HG03280 (cell line): ENCODE data around the gene HNF1B.

Experiments
- ATAC-seq: cut with Tn5 transposase; IDR thresholded peaks from one replicate; pipeline ENCODE4 v1.9.1; 2021; ENCODE audit warnings: mild to moderate bottlenecking, moderate library complexity; ENCODE audit not compliant: unreplicated experiment

Gene HNF1B

DNA sequence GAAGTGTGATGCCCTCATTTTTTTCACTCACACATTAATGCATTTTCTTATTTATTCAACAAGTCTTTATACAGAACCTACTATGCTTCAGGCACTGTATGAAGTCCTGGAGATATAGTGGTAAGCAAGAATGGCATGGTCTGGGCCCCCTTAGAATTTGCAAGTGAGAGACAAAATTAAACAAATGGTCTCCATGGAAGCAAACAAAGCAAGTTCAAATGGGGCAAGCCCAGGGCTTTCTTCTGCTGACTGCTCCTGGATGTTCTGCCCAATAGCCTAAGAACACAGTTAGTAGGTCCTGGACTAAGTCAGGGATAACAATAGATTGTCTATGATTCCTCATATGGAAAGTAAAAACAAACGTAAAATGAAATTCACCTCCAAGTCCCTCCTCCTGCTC lies 70.3 kb downstream of the HNF1B start:
- ATAC-seq, result no peak

DNA sequence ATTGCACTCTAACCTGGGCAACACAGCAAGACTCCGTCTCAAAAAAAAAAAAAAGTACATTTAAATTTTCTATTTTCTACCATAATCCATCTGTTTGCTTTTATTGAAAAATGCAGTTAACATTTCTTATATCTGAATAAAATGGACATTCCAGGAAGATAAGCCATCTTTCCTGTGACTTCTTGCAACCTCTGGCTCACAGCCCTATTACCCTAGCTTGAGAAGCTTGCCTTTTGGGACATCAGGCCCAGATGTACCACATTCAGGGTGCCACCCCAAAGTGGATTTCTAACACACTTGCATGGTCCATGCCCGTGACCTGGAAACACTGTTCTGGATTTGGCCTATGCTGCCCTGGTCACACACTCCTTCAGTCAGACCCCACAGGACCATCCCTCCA lies 71.5 kb downstream of the HNF1B start:
- ATAC-seq, result no peak

DNA sequence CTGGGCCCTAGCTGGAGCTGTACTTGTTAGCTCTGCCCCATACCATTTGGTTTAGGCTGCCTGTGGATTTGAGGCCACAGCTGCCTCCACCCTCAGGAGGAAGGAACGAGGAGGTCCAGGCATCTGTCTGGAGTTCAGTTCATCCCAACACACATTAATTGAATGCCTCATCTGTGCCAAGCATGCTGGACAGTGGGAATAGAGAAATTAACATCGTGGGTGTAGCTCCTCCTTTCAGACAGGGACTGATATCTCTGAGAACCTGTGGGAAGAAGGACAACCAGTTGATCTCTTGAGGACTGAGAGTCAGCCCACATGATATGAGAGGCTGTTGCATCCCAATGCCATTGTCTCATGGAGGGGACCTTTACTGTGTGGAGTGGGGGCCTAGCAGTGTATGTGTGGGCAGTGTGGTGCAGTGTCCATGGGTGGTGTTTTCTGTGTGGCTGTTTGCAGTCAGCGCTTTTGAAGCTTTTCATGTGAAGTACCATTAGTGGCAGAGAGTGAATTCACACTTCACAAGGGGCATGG lies 72.2 kb downstream of the HNF1B start:
- ATAC-seq, result no peak

DNA sequence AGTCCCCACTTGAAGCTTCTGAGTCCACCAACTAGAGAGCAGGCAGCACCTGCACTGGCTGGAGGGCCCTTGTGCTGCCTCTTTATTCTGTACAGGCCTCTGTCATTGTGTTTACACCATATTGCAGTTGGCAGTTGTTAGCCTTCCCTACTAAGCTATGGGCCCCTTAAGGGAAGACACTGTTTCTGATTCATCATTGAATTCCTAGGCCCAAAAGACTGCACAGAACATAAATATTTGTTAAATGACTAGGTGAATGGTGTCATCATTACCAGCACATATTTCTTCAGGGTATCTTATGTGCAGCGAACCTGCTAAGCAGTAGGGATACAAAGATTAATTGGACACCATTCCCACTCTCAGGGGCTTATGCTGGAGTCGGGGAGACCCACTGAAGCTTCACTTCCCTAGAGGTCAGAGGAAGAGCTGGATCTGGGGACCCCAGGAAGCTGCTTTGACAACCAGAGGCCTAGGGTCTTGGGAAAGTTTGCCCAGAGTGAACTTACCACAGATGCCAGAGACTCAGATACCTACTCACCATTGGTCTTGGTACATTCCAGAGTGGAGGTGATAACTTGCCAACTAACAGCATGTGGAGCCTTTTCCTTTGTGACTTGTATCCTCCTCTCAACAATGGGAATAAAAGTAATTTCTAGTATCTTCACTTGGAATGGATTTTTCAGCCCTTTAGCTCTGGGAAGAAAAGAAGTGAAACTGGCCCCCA lies 72.9 kb downstream of the HNF1B start:
- ATAC-seq, result no peak

DNA sequence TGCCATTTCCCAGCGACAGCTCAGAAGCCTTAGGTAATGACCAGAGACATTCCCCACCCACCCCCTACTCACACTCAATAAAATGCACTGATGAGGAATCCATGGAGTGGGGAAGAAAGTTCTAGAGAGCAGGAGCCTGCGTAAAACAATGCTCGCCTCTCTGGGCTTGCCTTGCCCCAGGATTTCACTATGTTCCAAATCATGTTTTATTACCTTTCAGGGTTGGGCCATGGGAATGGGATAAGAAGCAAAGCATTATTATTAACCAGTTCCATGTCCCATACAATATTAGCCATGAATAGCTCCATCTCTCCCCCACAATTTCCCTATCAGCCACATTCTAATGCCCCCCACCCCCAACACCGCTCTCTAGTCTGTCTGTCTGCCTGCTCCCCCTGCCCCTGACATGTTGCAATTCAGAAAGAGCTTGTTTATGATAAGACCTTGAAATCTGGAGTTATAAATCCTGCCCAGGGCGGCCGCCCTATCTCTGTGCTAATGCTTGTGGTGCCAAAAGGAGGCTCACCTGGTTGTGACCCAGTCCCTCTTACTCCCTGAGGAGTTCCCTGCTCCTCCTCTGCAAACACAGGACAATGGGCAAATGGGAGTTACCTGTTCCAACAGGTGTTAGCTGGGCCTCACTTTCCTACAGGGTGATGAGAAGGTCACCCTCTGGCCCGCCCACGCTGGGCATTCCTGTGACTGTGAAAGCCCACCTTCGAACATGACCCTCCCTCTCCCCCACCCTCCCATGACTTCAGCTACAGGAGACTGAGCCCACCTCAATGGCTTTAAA lies 73.6 kb downstream of the HNF1B start:
- no peak for ATAC-seq

DNA sequence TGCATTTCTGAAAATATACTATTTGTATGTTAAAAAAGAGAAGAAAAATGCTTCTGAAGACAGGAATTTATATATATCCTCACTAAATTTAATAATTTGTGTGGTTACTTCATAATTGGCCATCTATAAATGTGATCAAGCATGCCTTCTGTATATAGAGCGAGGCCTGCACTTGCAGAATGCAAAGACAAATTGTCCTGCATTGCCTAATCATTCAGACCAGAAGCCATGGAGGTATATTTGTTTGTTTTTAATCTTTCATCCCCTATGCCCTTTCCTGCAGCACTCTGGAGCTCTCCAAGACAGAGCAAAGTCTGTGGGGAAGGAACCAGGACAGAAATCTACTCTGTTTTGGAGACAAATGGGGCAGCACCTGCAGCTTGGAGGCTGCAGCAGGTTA lies 77.8 kb downstream of the HNF1B start:
- ATAC-seq, result no peak

DNA sequence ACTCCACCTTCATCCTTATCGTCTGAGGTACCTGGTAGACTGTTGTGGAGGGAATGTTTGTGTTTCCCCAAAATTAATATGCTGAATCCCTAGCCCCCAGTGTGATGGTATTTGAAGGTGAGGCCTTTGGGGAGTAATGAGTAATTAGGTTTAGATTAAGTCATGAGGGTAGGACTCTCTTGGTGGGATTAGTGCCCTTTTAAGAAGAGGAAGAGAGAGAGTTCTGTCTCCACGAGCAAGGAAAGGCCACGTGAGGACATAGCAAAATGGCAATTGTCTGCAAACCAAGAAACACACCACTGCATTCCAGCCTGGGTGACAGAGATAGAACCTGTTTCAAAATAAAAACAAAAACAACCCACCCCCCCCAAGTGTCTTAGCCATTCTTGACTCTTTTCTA lies 80.6 kb downstream of the HNF1B start:
- no peak for ATAC-seq

DNA sequence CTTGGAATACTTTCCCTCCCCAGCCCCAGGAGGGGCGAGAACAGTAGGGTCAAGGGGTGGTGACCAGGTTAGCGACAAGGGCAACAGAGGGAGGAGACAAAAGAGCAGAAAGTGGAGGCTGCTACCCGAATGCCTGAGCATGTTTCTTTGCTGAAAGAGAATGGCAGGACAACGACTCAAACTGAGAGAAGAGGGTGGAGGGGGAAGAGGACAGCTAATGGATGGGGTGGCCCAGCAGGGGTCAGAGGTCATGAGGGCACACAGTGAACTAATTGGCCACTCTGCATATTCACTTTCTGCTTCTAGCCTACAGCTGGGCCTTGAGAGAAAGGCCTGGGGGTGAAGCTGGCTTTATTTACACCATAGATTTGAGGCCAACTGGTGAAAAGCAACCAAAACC lies 82.5 kb downstream of the HNF1B start:
- no peak for ATAC-seq

DNA sequence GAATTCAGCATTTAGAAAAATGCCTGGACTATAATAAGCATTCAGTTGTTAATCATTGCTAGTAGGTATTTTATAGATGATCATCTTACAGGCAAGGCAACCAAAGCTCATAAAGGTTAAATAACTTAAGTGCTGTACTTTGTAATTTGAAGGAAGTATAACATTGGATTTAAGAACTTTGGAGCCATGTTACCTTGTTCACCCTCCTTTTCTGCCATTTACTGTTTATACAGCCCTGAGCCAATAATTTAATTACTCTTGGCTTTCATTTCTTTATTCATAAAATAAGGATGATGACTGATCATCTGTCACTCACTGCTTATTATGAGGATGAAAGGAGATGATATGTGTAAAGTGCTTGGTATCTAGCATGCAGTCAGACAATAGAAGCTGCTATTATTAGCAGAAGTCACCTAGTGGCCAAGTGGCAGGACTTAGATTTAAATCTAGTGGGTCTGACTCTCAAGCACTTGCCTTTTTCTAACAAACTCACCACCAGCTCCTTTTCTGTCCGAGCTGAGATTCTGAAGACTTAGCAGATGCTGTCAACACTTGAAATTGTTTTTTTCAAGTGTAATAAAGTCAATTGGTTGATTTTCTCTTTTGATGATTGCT lies 83.4 kb downstream of the HNF1B start:
- ATAC-seq, result no peak

DNA sequence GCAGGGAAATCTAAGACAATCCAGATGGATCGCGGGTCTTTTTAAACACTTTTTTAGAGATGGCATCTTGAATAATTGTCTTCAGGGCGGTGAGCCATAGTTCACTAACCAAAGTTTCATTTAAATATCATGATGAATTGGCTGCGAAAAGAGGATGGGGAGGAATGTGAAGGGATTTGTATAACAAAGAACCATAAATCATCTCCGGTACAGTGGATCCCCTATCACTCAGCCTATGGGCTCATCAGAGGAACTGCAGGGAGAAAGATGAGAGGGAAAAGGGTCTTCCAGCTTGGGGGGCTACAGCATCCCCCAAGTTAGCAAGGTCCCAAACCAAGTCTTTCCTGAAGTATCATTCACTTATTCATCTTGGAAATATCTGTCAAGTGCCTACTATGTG lies 84.9 kb downstream of the HNF1B start:
- no peak for ATAC-seq

DNA sequence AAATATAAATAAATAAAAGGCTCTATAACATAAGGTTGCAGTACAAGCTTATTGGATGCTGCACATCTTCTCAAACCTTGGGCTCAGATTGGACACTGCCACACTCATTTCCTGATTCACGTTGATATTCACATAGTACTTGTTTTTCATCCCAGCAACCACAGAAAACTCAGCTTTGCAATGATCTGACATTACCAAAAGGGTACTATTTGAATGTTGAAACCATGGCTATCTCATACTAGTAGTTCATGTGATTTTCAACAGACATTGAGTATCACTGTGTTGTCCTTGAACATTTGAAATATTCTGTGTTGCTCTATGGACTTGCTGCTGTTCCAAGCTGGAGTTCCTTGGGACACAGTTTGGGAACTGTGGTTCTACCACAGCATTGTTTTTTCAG lies 87.7 kb downstream of the HNF1B start:
- no peak for ATAC-seq

DNA sequence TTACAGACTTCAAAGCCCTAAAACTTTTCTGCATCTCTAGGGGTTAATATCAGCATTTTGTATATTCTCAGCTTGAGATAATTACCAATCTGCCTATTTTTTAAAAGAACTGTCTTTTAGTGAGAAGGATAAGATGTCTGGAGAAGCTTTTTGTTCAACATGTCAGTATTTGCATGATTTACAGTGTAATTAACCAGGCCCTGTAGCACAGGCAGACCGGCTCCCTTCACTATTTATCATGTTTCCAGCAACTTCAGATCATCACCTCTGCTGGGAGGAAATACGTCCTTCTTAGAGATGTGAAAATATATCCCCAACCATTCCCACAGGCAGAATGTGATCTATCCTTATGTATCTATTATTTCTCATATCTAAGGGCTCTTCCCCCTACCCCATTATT lies 93.0 kb downstream of the HNF1B start:
- ATAC-seq, result no peak

DNA sequence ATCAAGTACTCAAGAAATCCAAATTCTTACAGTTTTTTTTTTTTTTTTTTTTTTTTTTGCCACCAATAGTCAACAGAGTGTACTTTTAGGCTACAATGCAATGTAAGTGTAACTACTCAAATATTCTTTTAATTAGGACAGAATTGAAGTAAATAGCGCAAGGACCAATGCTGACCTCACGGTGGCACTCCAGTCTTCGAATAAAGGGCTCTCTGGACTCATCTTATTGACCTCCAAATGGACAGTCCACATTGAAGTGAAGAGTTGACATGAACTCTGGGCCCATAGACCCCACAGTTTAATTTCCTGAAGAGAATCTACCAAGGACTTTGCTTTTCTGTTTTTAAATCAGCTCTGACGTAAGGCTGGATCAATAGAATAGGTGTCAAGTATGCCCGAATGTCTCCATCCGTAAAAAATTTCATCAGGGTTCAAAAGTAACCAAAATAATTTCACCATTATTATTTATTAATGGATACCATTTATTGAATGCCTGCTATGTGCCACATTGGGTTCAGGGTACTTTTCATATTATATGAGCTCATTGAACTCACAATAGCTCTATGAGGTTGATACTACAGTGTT lies 94.3 kb downstream of the HNF1B start:
- no peak for ATAC-seq

DNA sequence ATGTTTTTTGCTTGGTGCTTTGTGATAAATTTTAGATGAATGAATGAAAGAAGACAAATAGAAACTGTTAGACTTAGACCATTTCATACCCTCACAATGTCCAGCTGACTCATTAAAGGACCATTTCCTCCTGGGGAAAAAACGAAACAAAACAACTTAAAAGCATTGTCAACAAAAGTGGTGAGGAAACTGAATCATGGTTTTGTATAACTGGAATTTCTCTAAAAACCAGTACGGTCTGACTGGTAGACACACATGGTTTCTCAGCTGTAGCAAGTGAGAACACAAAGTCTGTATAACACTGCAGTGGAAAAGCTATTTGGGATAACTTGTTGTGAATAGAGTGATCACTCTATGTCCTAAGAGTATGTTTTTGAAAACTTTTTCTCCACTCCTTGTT lies 96.3 kb downstream of the HNF1B start:
- no peak for ATAC-seq

DNA sequence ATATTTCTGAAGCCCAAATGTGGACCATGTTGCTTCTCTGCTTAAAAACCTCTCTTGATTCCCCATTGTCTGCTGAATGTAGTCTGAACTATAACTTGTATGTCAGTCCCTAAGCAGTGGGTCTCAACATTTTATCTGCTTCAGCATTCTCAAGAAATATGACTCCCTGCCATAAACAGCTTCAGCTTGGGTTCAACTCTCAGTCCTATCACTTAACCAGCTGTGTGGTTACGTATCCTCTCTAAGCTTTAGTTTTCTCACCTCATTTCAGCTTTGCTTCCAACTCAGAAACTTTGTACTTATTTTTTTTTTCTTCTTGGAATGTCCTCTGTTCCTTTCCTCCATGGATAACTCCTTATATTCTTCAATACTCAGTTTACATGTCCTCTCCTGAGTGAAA lies 97.0 kb downstream of the HNF1B start:
- no peak for ATAC-seq

DNA sequence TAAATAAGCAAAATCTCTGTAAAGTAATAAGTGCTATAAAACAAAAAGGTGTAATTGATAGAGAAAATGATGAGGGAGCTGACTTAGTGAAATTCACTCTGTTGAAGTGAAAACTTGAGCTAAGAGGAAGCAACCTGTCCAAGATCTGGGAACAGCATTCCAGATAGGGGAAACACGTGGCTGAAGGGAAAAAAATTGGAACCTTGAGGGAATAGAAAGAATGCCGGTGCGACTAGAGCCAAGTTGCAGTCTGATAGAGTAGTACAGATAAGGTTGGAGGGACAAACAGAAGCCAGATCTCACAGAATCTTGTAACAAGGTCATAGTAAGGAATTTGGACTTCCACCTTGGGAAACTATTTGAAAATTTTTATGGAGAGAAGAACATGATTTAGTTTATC lies 101.0 kb downstream of the HNF1B start:
- ATAC-seq, result no peak

DNA sequence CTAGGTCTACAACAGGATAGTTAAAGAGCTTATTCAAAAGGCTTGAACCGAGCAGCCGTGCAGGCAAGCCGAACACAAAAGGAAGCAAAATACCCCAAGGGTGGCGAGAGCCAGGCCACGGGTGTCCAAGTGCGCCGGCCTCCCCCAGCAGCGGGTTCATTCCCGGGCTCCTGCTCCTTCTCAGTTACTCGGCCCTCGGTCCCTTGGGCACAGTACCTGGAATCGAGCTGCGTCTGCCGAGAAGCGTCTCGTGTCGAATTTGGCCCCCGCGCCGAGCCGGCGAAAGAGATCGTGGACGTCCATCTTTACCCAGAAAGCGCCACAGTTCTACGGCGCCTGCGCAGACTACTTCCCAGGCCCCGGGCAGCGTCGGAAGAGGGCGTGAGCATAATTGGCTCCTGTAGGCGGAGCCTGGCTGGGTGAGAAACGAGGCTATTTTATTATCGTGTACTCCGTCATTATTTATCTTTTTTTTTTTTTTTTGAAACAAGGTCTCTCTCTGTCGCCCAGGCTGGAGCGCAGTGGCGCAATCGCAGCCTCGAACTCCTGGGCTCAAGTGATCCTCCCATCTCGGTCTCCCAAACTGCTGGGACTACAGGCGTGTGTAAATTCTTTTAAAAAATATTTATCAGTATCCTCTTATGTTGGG lies 101.6 kb downstream of the HNF1B start, which contains the start of gene DDX52:
Gene DDX52 (minus strand): TSS at position 329 of the 649 bp plus-strand sequence. CDS start 26 bp downstream, at position 303.
- peak; percentile 89 for ATAC-seq

DNA sequence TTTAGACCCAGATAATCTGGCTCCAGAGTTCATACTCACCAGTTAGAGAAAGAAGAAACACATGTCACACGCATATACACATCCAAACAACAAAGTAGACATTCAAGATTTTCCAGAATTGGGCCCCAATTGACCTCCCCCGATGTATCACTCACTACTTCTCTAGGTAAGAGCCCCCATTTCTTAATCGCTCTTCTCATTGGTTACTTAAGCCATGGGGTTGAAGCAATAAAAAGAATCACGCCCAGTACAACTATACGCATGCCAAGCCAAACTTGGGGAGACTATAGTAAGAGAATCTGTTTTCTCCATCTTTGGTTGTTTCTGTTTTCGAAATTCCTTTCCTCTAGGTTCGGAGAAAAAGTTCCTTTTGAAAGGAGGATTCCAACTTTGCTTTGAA lies 102.2 kb downstream of the HNF1B start:
- ATAC-seq, result no peak

DNA sequence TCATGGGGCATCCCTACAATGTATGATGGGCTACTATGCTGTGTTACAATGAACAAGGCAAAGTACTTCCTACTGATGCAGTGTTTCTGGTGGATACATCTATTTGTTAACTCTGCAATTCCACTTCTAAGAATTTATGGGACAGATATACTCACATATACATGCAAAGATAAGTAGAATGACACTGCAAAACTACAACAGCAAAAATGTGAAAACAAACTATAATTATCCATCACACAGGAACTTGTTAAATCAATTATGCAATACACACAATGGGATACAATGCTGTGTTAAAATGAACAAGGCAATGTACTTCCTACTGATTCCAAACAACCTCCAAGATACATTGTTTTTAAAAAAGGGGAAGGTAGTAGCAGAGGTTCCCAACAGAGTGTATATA lies 104.8 kb downstream of the HNF1B start:
- no peak for ATAC-seq

DNA sequence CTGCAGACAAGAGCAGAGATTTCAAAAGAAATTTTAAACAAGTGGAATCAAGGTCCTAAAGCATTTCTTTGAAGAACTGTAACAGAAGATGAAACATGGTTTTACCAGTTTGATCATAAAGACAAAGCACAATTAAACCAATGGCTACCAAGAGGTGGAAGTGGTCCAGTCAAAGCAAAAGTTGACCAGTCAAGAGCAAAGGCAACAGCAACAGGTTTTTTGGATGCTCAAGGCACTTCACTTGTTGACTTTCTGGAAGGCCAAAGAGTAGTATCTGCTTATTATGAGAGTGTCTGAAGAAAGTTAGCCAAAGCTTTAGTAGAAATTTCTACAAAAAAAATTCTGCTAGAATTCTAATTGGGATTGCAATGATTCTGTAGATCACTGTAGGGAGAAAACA lies 106.9 kb downstream of the HNF1B start:
- ATAC-seq, result no peak
